ENCODE results near the gene LIAS.
"Not testable (repeated sequence)": the region's sequence is repeated elsewhere in the genome, so short reads cannot be mapped to it uniquely, and the experiment has no call there.

LIAS gene

GRCh38 chr4:39453738-39454137, 5.1 kb upstream of the LIAS start:
- TF ChIP-seq CTCF (conservative IDR thresholded peaks at IDR 0.05; ENCODE audit: control insufficient read depth, insufficient read depth, low read depth, low read length) = no peak
- no peak overlapping the region for H3K4me3 ChIP-seq (ENCODE audit: control insufficient read depth, low read depth, low read length)
- DNase-seq (ENCODE audit: low read depth) = no peak

- no peak for TF ChIP-seq CTCF (conservative IDR thresholded peaks at IDR 0.05; ENCODE audit: control insufficient read depth, insufficient read depth, low read depth, low read length)
- no peak for DNase-seq (ENCODE audit: low read depth)
- H3K4me3 ChIP-seq (ENCODE audit: control insufficient read depth, low read depth, low read length) = no peak overlapping the region
Observed at GRCh38 chr4:39455486-39455885, 3.4 kb upstream of the LIAS start.

GRCh38 chr4:39456946-39457763, 1.7 kb upstream of the LIAS start:
- peak overlapping the region; percentile 82 for H3K4me3 ChIP-seq (ENCODE audit: control insufficient read depth, low read depth, low read length)
- no peak for TF ChIP-seq CTCF (conservative IDR thresholded peaks at IDR 0.05; ENCODE audit: control insufficient read depth, insufficient read depth, low read depth, low read length)
- no peak for DNase-seq (ENCODE audit: low read depth)

- not testable (repeated sequence) for DNase-seq (ENCODE audit: low read depth)
- peak overlapping the region; percentile 82 for H3K4me3 ChIP-seq (ENCODE audit: control insufficient read depth, low read depth, low read length)
Observed at GRCh38 chr4:39458161-39458504, 723 bp upstream of the LIAS start.

- DNase-seq (ENCODE audit: low read depth) = peak; percentile 93
- no peak overlapping the region for H3K4me3 ChIP-seq (ENCODE audit: control insufficient read depth, low read depth, low read length)
- TF ChIP-seq CTCF (conservative IDR thresholded peaks at IDR 0.05; ENCODE audit: control insufficient read depth, insufficient read depth, low read depth, low read length) = peak; percentile 32
Observed at GRCh38 chr4:39464886-39465501, 6.1 kb downstream of the LIAS start.

GRCh38 chr4:39466747-39467146, 7.9 kb downstream of the LIAS start:
- no peak for TF ChIP-seq CTCF (conservative IDR thresholded peaks at IDR 0.05; ENCODE audit: control insufficient read depth, insufficient read depth, low read depth, low read length)
- no peak for DNase-seq (ENCODE audit: low read depth)
- H3K4me3 ChIP-seq (ENCODE audit: control insufficient read depth, low read depth, low read length) = no peak overlapping the region

- no peak for DNase-seq (ENCODE audit: low read depth)
- TF ChIP-seq CTCF (conservative IDR thresholded peaks at IDR 0.05; ENCODE audit: control insufficient read depth, insufficient read depth, low read depth, low read length) = no peak
- no peak overlapping the region for H3K4me3 ChIP-seq (ENCODE audit: control insufficient read depth, low read depth, low read length)
Observed at GRCh38 chr4:39467464-39467863, 8.6 kb downstream of the LIAS start.

All from fibroblast of mammary gland (primary cell).